DMS53 (cell line): ENCODE measurements around the gene ELF1.
"Not testable (repeated sequence)": the region's sequence is repeated elsewhere in the genome, so short reads cannot be mapped to it uniquely, and the experiment has no call there.

Source experiments
- DNase-seq: peaks from one replicate; lab custom pipeline; 2025; lab: John Stamatoyannopoulos, UW

The ELF1 gene

DNA sequence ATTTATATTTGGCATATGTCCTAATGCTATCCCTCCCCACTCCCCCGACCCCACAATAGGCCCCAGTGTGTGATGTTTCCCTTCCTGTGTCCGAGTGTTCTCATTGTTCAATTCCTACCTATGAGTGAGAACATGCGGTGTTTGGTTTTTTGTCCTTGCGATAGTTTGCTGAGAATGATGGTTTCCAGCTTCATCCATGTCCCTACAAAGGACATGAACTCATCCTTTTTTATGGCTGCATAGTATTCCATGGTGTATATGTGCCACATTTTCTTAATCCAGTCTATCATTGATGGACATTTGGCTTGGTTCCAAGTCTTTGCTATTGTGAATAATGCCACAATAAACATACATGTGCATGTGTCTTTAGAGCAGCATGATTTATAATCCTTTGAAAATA, 23.3 kb upstream of the ELF1 start:
- not testable (repeated sequence) for DNase-seq

DNA sequence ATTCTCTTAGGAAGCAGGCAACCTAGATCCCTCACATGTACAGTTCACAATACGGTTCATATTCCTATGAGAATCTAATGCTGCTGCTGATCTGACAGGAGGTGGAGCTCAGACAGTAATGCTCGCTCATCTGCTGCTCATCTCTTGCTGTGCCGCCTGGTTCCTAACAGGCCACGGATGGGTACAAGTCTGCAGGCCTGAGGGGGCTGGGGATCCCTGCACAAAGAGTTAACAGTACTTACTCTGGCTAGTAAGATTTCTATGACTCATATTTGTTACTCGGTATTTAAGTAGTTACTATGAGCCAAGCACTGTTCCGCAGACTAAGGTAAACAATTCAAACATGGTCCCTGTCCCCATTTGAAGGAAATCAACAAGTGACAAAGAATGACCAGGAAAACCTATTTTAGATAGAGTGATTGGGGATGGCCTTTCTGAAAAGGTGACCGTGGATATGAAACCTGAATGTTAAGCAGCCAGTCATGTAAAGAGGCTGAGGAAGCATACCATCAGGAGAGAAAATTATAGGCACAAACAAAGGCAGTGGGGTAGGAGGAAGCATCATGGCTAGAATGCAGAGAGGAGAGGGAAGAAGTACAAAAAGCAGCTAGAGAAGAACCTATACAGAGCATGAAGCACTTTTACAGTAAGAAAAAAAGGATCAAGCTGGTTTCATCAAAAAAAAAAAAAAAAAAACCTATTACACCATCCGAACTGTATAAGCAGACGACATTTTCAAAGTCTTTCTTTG, 21.6 kb upstream of the ELF1 start:
- DNase-seq, result no peak

DNA sequence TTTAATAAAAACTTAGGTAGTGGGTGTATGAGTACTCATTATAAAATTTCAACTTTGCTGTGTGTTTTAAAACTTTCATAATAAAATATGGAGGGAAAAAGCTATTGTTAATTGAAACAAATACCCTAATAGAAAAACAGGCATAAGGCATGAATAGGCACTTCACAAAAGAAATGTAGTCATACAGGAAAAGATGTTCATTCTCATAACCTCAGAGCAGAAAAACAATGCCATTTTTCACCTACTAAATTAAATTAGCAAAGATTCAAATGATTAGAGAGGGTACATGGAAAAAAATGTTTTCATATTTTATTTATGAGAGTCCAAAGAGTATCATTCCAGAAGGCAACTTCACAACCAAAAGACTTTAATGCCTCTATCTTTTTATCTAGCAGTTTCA, 20.6 kb upstream of the ELF1 start:
- no peak for DNase-seq

DNA sequence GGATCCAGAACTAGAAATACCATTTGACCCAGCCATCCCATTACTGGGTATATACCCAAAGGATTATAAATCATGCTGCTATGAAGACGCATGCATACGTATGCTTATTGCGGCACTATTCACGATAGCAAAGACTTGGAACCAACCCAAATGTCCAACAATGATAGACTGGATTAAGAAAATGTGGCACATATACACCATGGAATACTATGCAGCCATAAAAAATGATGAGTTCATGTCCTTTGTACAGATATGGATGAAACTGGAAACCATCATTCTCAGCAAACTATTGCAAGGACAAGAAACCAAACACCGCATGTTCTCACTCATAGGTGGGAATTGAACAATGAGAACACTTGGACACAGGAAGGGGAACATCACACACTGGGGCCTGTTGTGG, 17.4 kb upstream of the ELF1 start:
- not testable (repeated sequence) for DNase-seq

DNA sequence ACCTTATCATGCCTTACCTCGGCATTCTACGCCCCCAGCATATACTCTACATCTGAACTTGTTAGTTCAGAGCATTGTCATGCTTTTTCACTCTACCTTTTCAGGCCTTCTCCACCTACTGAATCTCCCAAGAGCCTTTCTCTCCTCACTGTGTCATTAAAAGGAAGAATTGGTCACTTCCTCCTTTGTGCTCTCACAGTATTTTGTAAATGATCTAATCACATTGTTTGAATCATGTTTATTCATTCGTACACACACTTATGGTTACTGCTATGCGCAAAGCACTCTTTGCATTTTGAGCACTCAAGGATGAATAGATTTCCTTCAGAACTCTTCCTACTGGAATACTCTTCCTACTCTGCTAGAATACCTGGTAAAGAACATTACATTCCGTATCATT, 15.8 kb upstream of the ELF1 start:
- DNase-seq, result peak; percentile 39

DNA sequence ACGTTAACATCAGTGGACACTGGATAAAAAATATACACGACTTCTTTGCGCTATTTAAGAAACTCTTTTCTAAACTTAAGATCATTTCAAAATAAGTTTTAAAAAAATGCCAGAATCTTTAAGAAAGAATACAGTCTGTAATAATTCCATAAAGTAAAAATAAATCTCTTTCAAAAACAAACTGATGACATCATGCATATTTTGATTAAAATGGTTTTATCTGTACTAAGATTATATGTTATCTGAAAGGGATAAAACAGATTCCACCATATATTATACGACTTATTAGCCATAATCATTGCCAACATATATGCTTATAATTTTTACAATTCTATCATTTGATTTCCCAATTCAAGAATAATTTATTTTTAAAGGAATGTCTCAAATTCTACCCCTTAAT, 15.3 kb upstream of the ELF1 start:
- no peak for DNase-seq

DNA sequence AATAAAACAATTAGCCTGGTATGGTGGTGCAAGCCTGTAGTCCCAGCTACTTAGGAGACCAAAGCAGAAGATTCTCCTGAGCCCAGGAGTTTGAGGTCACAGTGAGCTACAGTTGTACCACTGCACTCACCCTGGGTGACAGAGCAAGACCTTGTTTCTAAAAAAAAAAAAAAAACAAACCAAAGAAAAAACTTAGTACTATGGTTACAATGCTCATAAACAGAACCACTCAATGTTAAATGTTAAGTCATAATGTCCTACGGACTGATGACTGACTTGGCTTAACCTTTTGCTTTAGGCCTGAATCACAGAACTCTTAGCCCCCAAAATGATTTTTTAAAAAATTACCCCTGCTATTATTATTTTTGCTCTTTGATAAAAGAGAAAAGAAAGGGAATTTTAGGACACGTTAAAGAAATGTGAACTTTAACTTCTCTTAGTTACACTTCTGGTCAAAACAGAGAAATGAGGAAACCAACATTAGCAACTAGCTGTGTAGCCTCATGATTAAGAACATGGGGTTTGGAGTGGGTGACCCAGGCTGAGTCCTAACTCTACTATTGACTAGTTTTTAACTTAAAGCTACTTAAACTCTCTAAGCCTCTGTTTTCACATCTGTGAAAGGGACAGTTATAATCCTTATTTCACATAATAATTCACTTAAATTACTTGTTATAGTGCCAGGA, 13.7 kb upstream of the ELF1 start:
- DNase-seq, result no peak

DNA sequence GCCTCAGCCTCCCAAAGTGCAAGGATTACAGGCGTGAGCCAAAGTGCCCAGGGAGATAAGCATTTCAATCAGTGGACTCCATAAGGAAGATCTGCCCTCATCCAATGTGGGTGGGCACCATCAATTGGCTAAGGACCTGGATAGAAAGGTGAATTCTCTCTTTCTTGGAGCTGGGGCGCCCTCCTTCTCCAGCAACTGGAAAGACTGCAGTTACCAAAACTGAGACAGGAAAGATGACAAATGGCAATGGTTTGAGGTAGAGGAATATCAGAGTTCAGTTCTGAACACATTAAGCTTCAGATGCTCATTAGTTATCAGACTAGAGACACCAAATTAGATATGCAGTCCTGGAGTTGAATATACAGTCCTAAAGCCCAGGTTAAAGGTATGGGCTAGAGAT, 10.5 kb upstream of the ELF1 start:
- DNase-seq, result no peak

DNA sequence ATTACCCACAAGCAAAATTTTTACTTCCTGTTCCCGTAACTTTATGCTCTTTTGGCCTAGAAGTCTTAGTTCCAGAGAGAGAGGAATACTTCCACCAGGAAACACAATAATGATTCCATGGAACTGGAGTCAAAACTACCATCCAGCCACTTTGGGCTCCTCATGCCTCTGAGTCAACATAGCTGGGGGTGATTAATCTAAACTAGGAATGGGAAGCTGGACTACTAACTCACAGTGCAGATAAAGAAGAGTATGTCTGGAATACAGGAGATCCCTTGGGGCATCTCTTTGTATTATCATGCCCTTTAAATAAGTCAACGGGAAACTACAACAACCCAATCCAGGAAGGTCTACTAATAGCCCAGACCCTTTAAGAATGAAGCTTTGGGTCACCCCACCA, 8.9 kb upstream of the ELF1 start:
- no peak for DNase-seq

DNA sequence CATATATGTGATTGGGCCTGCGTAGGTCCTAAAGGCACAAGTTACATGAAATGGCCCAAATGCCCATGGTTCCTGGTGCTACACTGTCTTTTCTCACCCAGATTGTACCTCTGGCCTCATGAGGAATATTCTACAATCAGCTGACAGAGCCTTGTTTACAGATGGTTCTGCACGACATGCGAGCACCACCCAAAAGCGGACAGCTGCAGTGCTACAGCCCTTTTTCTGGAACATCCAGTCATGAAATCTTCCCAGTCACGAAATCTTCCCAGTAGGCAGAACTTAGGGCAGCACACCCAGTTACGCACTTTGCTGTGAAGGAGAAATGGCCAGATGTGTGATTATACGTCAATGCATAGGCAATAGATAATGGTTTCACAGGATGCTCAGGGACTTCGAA, 7.7 kb upstream of the ELF1 start:
- no peak for DNase-seq

DNA sequence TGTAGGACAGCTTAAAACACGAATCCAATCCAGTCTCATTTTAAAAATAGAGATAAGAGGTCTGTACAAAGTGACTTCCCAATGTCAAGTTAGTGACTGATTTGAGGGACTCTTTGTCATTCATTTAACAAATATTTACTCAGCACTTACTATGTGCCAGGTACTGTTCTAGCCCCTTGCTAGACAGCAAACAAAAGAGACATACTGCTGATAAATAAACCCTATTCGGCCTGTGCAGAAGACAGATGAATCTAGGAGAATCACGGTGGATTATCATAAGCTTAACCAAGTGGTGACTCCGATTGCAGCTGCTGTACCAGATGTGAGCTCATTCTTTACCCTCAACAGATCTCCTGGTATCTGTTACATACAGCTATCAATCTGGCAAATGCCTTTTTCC, 6.4 kb upstream of the ELF1 start:
- DNase-seq, result peak; percentile 76

DNA sequence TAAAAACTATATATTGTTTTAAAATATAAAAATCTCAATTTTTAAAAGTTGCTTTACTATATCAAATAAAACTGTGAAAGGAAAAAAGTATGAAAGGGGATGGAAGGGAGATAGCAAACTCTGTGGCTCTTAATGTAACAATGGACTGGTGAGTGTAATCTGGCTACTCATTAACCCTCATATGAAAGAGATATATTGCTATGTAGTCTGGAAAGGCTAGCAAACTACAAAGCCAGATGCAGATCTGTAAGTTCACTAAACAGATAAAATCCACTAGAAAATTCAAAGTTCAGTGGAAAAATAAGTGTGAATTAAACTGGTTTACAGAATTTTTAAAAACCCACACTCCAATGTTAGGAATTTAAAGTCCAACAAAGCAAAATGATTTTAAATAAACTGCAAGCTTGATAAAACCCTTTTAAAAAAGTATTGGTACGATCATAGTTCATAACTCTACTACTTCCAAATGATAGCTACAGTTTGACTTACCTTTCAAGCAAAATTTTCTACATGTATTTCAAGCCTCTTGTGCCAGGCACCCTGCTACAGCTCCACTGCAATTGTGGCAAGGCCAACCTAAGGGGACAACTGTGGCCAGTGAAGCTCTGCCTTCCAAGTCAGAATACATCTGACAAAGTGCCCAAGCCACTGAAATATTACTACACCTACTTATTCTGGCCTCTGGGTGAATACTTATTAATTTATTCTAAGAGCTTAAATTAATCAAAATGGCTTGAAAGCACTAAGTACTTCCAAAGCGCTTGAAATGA, 647 bp upstream of the ELF1 start:
- DNase-seq, result peak; percentile 69

DNA sequence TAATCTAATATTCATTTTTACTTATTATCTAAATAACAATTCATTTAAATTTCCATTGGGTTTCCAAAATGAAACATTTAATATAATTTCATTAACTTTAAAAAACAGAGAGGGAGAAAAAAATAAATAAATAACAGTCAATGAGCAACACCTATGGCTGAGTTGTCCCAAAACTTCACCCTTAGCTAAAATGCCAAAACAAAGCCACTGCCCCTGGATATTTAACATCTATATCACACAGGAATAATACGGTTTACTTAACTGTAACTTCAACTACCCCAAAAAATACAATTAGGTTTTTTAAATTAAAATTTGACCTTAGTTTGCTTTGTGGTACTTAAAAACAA, 541 bp downstream of the ELF1 start:
- DNase-seq, result no peak

DNA sequence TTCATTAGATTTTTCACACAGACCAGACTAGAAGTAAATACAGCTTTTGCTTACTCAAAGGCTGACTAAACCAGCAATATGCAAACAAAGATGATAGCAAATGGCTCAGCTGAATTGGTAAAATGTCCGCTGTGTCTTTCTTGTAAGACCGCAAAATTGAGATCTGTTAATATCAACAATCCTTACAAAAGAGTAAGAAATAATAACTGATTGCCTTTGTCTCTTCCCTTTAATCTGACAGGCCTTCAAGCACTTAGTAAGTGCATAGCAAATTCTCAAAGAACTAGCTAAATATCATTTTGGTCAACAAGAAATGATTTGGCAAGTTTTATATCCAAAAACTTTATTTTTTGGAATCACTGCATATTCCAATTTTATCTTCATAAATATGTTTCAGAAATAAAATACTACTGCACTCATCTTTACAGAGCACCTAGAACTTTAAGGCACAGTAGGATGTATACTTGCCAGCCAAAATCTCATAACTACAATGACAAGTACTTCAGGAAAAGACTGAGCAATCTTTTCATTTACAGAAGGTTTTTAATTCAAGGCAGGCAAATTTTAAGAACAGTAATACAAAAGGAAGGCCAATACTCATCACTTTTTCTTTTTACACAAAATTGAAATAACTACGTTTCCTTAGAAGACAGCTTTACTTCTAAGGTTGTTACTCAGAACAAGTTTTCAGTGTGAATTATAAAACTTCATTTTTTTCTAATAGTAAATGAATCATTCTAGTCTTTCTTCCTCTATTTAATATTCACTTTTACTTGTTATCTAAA, 1.1 kb downstream of the ELF1 start:
- DNase-seq, result peak; percentile 63

DNA sequence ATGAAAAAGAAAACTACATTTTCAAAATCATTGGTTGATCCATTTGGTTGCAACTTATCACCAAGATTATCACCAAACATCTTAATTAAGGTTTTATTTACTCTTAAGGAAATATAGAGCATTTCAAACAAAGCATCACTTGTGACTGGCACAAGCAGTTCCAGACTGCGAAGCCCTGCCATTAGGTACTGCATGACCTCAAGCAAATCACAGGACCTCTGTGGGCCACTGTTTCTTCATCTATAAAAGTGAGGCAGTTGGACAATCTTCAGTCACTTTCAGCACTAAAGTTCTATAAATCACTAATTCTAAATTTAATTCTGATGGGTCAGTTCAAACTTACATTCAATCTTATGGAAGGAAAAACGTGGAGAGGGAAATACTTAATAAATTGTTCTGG, 2.0 kb downstream of the ELF1 start:
- DNase-seq, result peak; percentile 35

DNA sequence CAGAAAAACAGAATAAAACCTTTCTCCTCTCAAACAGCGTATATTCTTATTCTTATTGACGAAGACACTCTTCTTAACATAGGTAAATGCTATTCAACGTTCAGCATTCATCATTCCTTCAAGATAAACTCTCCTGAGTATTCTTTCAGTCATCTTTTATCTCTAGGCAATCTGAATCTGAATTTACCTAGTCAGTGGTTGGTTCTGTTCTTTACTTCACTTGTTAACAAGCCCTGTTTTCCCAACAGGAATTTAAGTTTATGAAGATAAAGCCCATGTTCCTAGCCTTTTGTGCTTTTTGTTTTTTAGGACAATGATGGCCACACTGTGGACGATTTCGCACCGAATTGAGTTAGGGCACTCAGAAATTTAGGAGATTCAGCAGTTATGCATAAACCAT, 3.2 kb downstream of the ELF1 start:
- no peak for DNase-seq

DNA sequence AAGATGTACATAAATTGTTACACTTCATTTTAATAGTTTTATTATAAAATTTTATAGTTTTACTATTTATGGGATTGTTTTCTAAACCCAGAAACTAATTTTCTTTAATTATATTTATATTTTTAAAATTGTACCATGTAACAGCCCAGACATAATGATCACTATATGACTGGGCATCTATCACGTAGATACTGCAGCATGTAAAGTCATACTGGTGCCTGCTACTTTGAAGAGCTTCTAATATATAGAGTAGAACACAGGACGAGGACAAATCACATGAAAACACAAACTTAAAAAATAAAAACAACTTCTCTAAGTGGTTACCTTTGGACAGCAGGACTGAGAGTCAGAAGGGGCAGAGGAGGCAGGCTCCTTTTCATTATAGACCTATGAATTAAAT, 5.3 kb downstream of the ELF1 start:
- DNase-seq, result no peak

DNA sequence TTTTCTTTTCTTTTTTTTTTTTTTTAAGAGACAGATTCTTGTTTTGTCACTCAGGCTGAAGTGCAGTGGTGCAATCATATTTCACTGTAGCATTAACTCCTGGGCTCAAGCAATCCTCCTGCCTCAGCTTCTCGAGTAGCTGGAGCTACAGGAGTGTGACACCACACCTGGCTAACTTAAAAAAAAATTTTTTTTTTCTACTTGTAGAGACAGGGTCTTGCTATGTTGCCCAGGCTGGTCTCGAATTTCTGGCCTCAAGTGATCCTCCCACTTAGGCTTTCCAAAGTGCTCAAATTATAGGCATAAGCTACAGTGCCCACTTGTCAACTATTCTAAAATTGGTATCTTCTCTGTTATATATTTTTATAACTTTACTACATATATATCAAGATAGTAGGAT, 6.6 kb downstream of the ELF1 start:
- no peak for DNase-seq

DNA sequence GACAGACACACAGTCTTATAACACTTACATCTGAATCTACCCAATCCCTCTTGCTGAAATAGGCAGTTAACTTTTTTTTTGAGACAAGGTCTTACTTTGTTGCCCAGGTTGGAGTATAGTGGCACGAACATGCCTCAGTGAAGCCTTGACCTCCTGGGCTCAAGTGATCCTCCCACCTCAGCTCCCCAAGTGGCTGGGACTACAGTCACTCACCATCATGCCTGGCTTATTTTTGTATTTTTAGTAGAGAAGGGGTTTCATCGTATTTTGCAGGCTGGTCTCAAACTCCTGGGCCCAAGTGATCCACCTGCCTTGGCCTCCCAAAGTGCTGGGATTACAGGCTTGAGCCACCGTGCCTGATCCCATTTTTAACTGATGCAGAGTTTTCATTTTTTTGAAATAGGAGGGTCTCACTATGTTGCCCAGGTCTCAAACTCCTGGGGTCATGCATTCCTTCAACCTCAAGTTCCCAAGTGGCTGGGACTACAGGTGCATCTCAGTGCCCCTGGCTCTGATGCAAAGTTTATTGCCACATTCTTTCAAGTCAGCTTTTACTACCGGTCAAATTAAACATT, 7.6 kb downstream of the ELF1 start:
- DNase-seq, result no peak

DNA sequence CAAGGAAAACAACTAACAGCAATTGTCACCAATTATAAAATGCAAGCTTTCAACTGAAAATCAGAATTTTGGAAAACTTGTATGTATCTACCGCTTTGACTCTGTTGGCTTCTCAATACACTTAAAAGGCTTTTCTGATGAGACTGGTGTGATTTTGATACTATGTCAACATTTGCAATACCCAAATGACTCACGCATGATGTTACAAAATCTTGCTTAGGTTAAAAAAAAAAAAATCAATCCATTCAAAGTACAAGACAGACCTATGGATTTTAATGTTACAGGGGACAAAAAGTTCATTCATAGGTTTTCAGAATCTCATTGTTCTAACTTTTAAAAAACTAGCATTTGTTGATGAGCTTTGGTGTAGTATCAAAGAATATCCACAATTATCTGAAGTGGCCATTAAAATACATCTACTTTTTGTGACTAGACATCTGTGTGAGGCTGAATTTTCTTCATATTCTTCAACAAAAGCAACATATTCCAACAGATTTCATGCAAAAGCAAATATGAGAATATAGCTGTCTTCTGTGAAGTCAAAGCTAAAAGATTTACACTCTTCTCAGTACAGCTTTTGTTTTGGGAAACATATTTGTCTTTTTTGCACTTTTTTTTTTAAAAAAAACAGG, 10.7 kb downstream of the ELF1 start:
- peak; percentile 83 for DNase-seq

DNA sequence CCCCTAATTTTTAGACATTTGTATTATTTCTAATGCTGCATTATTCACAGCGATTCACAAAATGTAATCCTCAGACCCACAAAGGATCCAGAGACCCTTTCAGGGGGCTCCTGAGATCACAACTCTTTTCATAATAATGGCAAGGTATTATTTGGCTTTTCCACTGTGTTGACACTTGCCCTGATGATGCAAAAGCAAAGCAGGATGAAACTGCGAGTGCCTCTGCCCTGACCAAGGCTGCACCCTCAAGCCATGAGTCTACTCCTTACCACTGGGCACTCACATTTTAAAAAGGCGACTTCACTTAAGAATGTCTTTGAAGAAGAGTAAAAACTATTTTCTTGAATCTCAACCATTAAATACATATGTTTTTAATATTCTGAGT, 11.4 kb downstream of the ELF1 start:
- DNase-seq, result peak; percentile 10
